PFSK-1 (cell line): ENCODE measurements around the gene DCUN1D3.

Experiments
- FOXP2 ChIP-seq: optimal IDR thresholded peaks from 2 replicates; pipeline ENCODE3; 2011; ENCODE audit warnings: borderline replicate concordance, control low read depth, inconsistent platforms; ENCODE audit not compliant: insufficient read depth; ENCODE audit errors: extremely low read length, extremely low read depth
- POLR2AphosphoS5 ChIP-seq: IDR thresholded peaks from 2 replicates; pipeline ENCODE4 v1.6.1; 2012; ENCODE audit warnings: low read depth, mild to moderate bottlenecking, control low read depth, low read length, moderate library complexity
- SIN3A ChIP-seq: IDR thresholded peaks from 2 replicates; pipeline ENCODE4 v1.6.1; 2012; ENCODE audit warnings: mild to moderate bottlenecking, low read length, moderate library complexity, borderline replicate concordance; ENCODE audit not compliant: insufficient read depth
- TAF1 ChIP-seq: IDR thresholded peaks from 2 replicates; pipeline ENCODE4 v1.6.1; 2012; ENCODE audit warnings: low read length, control low read depth, borderline replicate concordance; ENCODE audit not compliant: insufficient read depth
- TF ChIP-seq, protein P1 (sequence below), 2 experiments: IDR thresholded peaks; 2 replicates each; pipeline versions ENCODE4 v1.6.1 to v1.8.0; 2011 to 2012; ENCODE audit warnings: low read depth in 2 of 2, low read length in 2 of 2, control low read depth in 1 of 2, inconsistent platforms in 1 of 2, mild to moderate bottlenecking in 1 of 2, moderate library complexity in 1 of 2; ENCODE audit not compliant: insufficient read depth in 1 of 2

Gene DCUN1D3

DNA sequence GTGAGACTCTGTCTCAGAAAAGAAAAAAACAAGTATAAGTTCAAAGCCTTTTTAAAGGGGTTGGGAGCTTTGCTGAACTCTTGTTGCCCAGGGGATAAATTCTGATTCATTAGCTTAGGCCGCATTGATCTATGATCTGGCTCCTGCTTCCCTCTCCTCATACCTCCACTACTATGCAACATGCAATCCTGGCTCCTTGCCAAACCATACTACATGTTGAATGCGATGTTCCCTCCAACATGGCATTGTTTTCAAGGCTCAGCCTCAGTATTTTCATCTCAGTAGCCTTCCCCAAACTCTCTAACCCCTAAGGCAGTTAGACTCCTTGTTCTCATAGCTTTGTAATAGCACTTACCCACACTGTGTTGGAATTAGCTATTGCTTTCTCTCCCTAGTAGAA, 87.6 kb downstream of the DCUN1D3 start:
- TF ChIP-seq POLR2AphosphoS5 (no peak), TAF1 (no peak), SIN3A (no peak), FOXP2 (no peak)
- TF ChIP-seq, protein P1, sequence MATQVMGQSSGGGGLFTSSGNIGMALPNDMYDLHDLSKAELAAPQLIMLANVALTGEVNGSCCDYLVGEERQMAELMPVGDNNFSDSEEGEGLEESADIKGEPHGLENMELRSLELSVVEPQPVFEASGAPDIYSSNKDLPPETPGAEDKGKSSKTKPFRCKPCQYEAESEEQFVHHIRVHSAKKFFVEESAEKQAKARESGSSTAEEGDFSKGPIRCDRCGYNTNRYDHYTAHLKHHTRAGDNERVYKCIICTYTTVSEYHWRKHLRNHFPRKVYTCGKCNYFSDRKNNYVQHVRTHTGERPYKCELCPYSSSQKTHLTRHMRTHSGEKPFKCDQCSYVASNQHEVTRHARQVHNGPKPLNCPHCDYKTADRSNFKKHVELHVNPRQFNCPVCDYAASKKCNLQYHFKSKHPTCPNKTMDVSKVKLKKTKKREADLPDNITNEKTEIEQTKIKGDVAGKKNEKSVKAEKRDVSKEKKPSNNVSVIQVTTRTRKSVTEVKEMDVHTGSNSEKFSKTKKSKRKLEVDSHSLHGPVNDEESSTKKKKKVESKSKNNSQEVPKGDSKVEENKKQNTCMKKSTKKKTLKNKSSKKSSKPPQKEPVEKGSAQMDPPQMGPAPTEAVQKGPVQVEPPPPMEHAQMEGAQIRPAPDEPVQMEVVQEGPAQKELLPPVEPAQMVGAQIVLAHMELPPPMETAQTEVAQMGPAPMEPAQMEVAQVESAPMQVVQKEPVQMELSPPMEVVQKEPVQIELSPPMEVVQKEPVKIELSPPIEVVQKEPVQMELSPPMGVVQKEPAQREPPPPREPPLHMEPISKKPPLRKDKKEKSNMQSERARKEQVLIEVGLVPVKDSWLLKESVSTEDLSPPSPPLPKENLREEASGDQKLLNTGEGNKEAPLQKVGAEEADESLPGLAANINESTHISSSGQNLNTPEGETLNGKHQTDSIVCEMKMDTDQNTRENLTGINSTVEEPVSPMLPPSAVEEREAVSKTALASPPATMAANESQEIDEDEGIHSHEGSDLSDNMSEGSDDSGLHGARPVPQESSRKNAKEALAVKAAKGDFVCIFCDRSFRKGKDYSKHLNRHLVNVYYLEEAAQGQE (IDR thresholded peaks at IDR 0.05; ENCODE audit: insufficient read depth in 1 of 2, low read depth in 2 of 2, low read length in 2 of 2), result no peak

DNA sequence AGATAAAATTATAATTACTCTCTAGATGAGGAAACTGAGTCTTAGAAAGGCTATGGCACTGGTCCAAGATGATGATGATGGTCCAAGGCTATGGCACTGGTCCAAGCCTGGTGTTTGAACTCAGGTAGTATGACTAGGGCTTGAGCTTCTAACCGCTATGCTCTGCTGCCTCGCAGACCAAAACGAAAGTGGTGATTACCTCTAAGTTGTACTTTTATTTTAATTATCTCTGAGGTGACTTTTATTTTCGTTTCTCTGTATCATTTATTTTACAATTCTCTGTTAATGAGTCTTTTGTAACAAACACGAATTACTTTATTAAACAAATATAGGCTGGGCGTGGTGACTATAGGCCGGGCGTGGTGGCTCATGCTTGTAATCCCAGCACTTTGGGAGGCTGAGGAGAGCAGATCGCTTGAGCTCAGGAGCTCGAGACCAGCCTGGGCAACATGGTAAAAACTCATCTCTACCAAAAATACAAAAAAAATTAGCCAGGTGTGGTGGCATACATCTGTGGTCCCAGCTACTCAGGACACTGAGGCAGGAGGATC, 88.2 kb downstream of the DCUN1D3 start:
- TF ChIP-seq, protein P1 (IDR thresholded peaks at IDR 0.05; ENCODE audit: insufficient read depth in 1 of 2, low read depth in 2 of 2, low read length in 2 of 2), result no peak
- TF ChIP-seq TAF1 (no peak), SIN3A (no peak), POLR2AphosphoS5 (no peak), FOXP2 (no peak)

DNA sequence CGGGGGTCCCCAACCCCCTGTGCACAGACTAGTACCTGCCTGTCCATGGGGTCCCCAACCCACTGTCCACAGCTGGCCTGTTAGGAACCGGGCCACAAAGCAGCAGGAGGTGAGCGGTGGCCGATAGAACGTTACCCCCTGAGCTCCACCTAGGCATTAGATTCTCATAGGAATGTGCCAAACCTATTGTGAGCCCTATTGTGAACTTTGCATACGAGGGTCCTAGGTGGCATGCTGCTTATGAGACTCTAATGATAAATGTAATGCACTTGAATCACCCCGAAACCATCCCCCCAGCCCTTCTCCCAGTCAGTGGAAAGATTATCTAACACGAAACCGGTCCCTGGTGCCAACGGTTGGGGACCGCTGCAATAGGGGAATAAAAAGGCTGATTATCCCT, 92.3 kb downstream of the DCUN1D3 start:
- TF ChIP-seq SIN3A, result no peak
- TF ChIP-seq TAF1, result no peak
- TF ChIP-seq FOXP2, result no peak
- TF ChIP-seq POLR2AphosphoS5, result no peak
- TF ChIP-seq, protein P1 (IDR thresholded peaks at IDR 0.05; ENCODE audit: insufficient read depth in 1 of 2, low read depth in 2 of 2, low read length in 2 of 2), result no peak

DNA sequence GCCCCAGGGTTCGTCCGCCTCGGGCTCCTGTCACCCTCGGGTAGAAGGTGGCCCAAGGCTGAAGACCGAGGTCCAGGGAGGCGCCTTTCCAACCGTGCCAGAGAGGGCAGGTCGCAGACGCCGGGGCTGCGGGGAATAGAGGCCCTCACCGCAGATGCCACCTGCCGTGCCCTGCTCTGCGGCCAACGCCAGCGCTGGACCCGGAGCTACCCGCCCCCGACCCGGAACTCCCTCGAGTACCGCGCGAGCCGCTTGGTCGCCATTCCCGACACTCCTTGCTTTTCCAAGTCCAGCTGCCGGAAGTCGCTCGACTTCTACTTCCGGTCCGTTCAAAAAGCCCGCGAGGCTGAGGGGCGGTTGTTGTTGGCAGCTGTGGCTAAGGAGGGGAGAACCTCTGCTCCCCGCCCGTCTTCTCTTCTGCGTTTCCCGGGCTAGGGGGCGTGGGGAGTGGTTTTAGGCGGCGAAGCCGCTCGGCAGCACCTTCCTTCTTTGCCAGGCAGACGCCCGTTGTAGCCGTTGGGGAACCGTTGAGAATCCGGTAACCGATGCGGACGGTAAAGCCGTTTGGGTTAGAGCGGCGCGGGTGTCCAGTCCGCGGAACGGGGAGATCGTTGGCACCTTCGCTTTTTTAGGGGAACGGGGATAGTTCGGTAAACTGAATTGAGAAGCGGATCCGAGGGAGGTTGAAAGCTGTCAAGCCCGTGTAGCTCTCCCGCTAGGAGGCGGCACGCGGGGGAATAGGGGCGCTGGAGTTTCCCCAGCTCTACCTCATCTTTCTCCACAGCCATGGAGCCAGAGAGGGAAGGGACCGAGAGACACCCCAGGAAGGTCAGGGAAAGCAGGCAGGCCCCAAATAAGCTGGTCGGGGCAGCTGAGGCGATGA, 93.7 kb downstream of the DCUN1D3 start, which contains the start of the genes ERI2 and REXO5:
TSS of gene ERI2 (minus strand) at position 305 of the 883 bp plus-strand sequence. CDS start at position 263, 42 bp downstream.
TSS of gene REXO5 (plus strand) at position 360 of the 883 bp plus-strand sequence. CDS start at position 787, 427 bp downstream.
- TF ChIP-seq POLR2AphosphoS5, result peak; percentile 80
- TF ChIP-seq, protein P1 (IDR thresholded peaks at IDR 0.05; ENCODE audit: insufficient read depth in 1 of 2, low read depth in 2 of 2, low read length in 2 of 2), result no peak
- no peak for TF ChIP-seq FOXP2
- TF ChIP-seq TAF1, result peak; percentile 89
- TF ChIP-seq SIN3A, result peak; percentile 57; the same call in 1 of the 2 replicates
